Psoas muscle (tissue), 8 donors: ENCODE measurements around the gene SLC37A1. TPM values are rescaled to one million over a fixed set of nuclear protein-coding genes. Genes with fewer than 3 reads are reported as not detected.

Experiments
- ATAC-seq, 4 donors: fragments of 200-7000 bp; cut with Tn5 transposase; one replicate each; pipeline ENCODE4 v1.9.1; 2020; ENCODE audit warnings: moderate library complexity in 3 of 4, mild to moderate bottlenecking in 2 of 4
- DNase-seq, 2 donors: peaks; one replicate each; pipeline ENCODE4 v3.0.0-alpha.2; 2020
- H3K27ac ChIP-seq: fragments of 200-600 bp; one replicate; pipeline ENCODE4 v1.8.0; 2022
- H3K27me3 ChIP-seq, 3 donors: fragments of 200-600 bp in 1 of 3; one replicate each; pipeline versions ENCODE4 v1.6.1 to v1.8.0; 2013 to 2022; ENCODE audit warnings: low read length in 2 of 3, mild to moderate bottlenecking in 2 of 3, moderate library complexity in 1 of 3; ENCODE audit not compliant: insufficient read depth in 3 of 3
- H3K36me3 ChIP-seq, 2 donors: fragments of 200-600 bp in 1 of 2; one replicate each; pipeline versions ENCODE4 v1.6.1 to v1.8.0; 2013 to 2022; ENCODE audit warnings: low read depth in 1 of 2, mild to moderate bottlenecking in 1 of 2, moderate library complexity in 1 of 2; ENCODE audit not compliant: insufficient read depth in 1 of 2
- H3K4me1 ChIP-seq: fragments of 200-600 bp; one replicate; pipeline ENCODE4 v1.8.0; 2022
- H3K4me3 ChIP-seq: fragments of 200-600 bp; one replicate; pipeline ENCODE4 v1.8.0; 2022; ENCODE audit warnings: mild to moderate bottlenecking
- H3K9me3 ChIP-seq: fragments of 200-600 bp; one replicate; pipeline ENCODE4 v1.8.0; 2022
- CTCF ChIP-seq: fragments of 200-600 bp; IDR thresholded peaks from one replicate; pipeline ENCODE4 v1.8.0; 2022; ENCODE audit warnings: antibody characterized with exemption
- WGBS, 3 donors: extraction: QIAGEN DNeasy Blood & Tissue Kit; methylation state at CpG; one replicate each; pipeline versions ENCODE4 v1.1.6 to v1.1.7; 2013; 5-methylcytosine and 5-hydroxymethylcytosine counted together
- intact Hi-C, 2 donors: fragments of 100-400 bp; cut with DNase I; formaldehyde crosslinking; loops; one replicate each; pipeline versions ENCODE4 v1.11.0 to v1.14.2; 2022
- polyA plus RNA-seq, 3 donors: library from polyadenylated mRNA; stranded (reverse); fragments of 200-250 nt; gene quantifications; one replicate each; pipeline ENCODE4 v1.2.3, GENCODE V29; 2013
- total RNA-seq, 4 donors: library from RNA; stranded (reverse); fragmentation: NEBNext Ultra II Directional in 2 of 4; extraction: Animal tissue kit (Norgen Biotek cat#: 25700) in 2 of 4; gene quantifications; one replicate each; pipeline versions ENCODE4 v1.2.1 to v1.2.4, GENCODE V29; 2021 to 2023
- donor health status: healthy with polysubstance abuse.
- donor health status: DM: no; HTN: no; CAD: no; lungs with moderate emphysema.
- donor health status: Bipolar disorder and iron deficiency.
- donor health status: healthy.
- donor health status: DM: yes; HTN: yes; CAD: no.
- donor health status: DM: no; HTN: no; CAD: no.
- donor health status: DM: no; HTN: no; CAD: no.
- donor health status: DM: yes; HTN: yes; CAD: no.

SLC37A1 gene
- total and polyA plus RNA-seq, 7 donors = 1.6 to 18.9 (median 8.0) TPM

GRCh38 chr21:42537106-42537742 is 23.6 kb downstream of the SLC37A1 start:
- Histone ChIP-seq H3K27ac (no peak overlapping the region), H3K27me3 (no peaks in the 10 kb centered on the region), H3K36me3 (peaks cover 2 to 54% of the 10 kb centered on the region in 2 donors), H3K9me3 (no peaks in the 10 kb centered on the region), H3K4me3 (no peak overlapping the region), H3K4me1 (peaks cover 12% of the 10 kb centered on the region)
- DNase-seq (no peak), ATAC-seq (no peak)
- WGBS, 3 donors = 87 to 89% (median 88%) methylated on average over 4 of the region's 4 CpGs
- no peak for TF ChIP-seq CTCF
- intact Hi-C loops = loop anchor here in 1 of 2 donors (10.0 kb wide), 1 partner anchor 438 kb away; the partner anchor contains the start of gene PKNOX1

GRCh38 chr21:42538479-42539275 is 25.0 kb downstream of the SLC37A1 start:
- Histone ChIP-seq H3K9me3 (no peaks in the 10 kb centered on the region), H3K4me1 (peaks cover under 1% of the 10 kb centered on the region), H3K27me3 (no peaks in the 10 kb centered on the region), H3K36me3 (peaks cover 2 to 69% of the 10 kb centered on the region in 2 donors), H3K4me3 (no peak overlapping the region), H3K27ac (no peak overlapping the region)
- 72 to 77% (median 77%) methylated on average over 10 of the region's 10 CpGs for WGBS, 3 donors
- intact Hi-C loops = loop anchor here in 1 of 2 donors (10.0 kb wide), 1 partner anchor 436 kb away; the partner anchor contains the start of gene PKNOX1
- DNase-seq = no peak
- no peak for ATAC-seq
- TF ChIP-seq CTCF = no peak

GRCh38 chr21:42539342-42539741 is 25.7 kb downstream of the SLC37A1 start:
- H3K36me3 ChIP-seq = peaks cover 2 to 75% of the 10 kb centered on the region in 2 donors
- TF ChIP-seq CTCF = no peak
- ATAC-seq (no peak), DNase-seq (no peak)
- H3K4me3 ChIP-seq = no peak overlapping the region
- H3K9me3 ChIP-seq = no peaks in the 10 kb centered on the region
- H3K4me1 ChIP-seq = no peaks in the 10 kb centered on the region
- H3K27me3 ChIP-seq = no peaks in the 10 kb centered on the region
- intact Hi-C loops = loop anchor here in 1 of 2 donors (10.0 kb wide), 1 partner anchor 435 kb away; the partner anchor contains the start of gene PKNOX1
- 91 to 94% (median 93%) methylated on average over 17 of the region's 17 CpGs for WGBS, 3 donors
- no peak overlapping the region for H3K27ac ChIP-seq

GRCh38 chr21:42539931-42540343 is 26.3 kb downstream of the SLC37A1 start:
- Histone ChIP-seq H3K36me3 (peaks cover 2 to 75% of the 10 kb centered on the region in 2 donors), H3K4me1 (no peaks in the 10 kb centered on the region), H3K27me3 (no peaks in the 10 kb centered on the region), H3K9me3 (no peaks in the 10 kb centered on the region), H3K27ac (no peak overlapping the region), H3K4me3 (no peak overlapping the region)
- intact Hi-C loops = loop anchor here (5.0 to 10.0 kb wide), 2 partner anchors 52 to 435 kb away; partner anchors contain the start of gene PKNOX1 (in 1 of the 2)
- WGBS, 3 donors = 82 to 83% (median 83%) methylated on average over 7 of the region's 7 CpGs
- DNase-seq (no peak), ATAC-seq (no peak)
- TF ChIP-seq CTCF = no peak
